ENCODE data around the gene OPRL1.
"Not testable (repeated sequence)": the region's sequence is repeated elsewhere in the genome, so short reads cannot be mapped to it uniquely, and the experiment has no call there.

Gene OPRL1

DNA sequence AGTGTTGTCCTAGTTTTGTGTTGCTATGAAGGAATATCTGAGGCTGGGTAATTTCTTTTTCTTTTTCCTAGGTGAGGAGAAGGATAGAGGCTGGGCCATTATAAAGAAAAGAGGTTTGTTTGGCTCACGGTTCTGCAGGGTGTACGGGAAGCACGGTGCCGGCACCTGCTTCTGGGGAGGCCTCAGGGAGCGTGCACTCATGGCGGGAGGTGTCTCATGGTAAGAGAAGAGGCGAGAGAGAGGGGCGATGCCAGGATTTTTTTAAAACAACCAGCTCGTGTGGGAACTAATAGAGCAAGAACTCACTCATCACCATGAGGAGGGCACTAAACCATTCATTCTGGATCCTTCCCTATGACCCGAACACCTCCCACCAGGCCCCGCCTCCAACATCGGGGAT, 41.7 kb downstream of the OPRL1 start:
- no peak for DNase-seq

DNA sequence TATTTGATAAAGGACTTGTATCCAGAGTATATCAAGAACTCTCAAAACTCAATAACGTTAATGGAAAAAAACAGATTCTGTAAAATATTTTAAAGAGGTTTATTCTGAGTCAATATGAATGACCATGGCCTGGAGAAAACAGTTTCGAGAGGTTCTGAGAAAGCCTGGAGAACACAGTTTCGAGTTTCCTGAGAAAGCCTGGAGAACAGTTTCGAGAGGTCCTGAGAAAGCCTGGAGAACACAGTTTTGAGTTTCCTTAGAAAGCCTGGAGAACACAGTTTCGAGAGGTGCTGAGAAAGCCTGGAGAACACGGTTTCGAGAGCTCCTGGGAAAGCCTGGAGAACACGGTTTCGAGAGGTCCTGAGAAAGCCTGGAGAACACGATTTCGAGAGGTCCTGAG, 43.0 kb downstream of the OPRL1 start:
- not testable (repeated sequence) for DNase-seq

DNA sequence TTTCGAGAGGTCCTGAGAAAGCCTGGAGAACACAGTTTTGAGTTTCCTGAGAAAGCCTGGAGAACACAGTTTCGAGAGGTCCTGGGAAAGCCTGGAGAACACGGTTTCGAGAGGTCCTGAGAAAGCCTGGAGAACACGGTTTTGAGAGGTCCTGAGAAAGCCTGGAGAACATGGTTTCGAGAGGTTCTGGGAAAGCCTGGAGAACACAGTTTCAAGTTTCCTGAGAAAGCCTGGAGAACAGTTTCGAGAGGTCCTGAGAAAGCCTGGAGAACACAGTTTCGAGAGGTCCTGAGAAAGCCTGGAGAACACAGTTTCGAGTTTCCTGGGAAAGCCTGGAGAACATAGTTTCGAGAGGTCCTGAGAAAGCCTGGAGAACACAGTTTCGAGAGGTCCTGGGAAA, 43.6 kb downstream of the OPRL1 start:
- DNase-seq = not testable (repeated sequence)

DNA sequence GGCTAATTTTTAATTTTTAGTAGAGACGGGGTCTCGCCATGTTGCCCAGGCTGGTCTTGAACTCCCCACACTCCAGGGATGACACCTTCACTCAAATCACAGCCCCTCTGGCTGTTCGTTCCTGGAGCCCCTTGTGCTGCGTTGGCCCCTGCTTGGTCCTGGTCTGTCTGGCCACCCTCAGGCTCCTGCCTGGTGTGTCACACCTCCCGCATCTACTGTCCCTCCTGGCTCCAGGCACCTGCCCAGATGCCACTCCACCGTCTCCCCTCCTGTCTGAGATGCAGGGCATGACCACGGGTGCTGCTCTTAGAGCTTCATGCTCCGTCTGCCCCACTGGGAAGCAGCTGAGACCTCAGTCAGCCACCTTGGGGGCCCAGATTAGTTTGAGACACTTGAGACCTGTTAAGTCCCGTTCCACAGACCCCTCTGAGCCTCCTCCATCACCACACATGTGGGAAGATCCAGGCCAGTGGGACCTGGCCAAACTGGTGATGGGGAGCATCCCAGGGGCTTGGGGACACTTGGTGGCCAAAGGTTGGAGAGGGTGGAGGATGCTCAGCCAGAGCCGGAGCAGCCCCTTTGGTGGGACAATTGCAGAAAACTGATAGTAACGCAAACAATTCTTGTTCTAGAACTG, 49.4 kb downstream of the OPRL1 start:
- no peak for DNase-seq

DNA sequence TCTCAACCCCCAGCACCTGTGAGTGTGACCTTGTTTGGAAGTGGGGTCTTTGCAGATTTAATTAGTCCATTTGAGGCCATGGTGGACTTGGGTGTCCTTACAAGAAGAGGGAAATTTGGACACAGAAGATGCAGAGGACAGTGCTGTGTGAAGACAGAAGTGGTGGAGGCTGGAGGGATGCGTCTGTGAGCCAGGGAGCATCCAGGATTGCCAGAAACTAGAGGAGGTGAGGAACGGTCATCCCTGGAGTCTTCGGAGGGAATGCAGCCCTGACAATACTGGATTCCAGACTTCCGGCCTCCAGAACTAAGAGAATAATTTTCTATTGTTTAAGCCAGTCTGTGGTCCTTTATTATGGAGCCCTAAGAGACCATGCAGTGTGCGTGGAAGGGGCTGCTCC, 50.4 kb downstream of the OPRL1 start:
- no peak for DNase-seq

DNA sequence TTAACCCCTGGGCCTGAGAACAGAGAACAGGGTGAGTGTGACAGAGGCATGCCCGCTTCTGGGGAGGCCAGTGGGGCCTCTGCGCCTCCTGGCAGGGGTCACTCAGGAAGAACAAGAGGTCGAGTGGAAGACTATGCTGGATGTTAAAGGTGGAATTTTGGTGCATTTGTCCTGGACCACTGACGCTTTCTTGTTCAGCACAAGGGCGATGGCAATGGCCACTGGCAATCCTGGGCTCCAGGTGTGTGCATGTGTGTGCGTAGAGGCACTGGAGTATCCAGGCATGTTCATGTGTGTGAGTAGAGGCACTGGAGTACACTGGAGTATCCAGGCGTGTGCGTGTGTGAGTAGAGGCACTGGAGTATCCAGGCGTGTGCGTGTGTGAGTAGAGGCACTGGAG, 51.0 kb downstream of the OPRL1 start:
- no peak for DNase-seq

DNA sequence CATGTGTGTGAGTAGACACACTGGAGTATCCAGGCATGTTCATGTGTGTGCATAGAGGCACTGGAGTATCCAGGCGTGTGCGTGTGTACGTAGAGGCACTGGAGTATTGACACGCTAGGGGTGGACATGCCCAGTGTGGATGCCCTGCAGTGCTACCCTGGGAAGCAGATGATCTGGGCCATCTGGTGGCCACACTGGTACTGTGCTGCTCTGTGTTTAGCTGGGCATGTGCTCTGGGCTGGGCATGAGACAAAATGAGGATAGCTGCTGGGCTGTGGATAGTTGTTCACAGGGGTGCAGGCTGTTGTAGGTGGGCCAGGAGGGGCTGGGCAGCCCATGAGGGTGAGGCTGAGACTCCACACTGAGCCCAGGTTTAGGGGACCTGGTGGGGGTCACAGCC, 51.5 kb downstream of the OPRL1 start:
- peak; percentile 82 for DNase-seq

DNA sequence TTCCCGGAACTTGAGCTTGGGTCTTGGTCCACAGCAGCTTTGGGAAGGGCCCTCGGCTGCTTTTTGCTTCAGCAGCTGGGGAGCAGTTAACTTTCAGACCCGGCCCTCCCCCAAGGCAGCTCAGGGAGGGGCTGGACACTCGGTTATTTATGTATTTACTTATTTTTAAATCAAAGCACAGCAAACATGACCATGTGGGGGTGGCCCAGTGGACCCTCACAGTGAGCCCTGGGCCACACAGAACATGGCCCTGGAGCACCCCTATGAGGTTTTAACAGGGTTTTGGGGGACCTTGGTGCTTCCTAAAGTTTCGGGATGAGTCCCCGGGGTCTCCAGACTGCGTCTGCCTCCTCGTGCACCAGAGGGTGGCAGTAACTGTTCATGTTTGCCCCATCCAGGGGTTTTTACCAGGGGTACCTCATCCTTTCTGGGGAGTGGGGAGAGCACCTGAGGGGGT, 54.1 kb downstream of the OPRL1 start:
- no peak for DNase-seq

DNA sequence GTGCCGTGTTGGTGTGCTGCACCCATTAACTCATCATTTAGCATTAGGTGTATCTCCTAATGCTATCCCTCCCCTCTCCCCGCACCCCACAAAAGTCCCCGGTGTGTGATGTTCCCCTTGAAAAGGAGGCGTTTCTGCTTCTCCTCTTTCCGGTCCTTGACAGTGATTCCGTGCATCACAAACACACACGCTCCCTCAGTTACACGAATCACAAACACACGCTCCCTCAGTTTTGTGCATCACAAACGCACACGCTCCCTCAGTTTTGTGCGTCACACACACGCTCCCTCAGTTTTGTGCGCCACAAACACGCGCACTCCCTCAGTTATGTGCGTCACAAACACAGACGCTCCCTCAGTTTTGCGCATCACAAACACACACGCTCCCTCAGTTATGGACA, 54.9 kb downstream of the OPRL1 start:
- not testable (repeated sequence) for DNase-seq

DNA sequence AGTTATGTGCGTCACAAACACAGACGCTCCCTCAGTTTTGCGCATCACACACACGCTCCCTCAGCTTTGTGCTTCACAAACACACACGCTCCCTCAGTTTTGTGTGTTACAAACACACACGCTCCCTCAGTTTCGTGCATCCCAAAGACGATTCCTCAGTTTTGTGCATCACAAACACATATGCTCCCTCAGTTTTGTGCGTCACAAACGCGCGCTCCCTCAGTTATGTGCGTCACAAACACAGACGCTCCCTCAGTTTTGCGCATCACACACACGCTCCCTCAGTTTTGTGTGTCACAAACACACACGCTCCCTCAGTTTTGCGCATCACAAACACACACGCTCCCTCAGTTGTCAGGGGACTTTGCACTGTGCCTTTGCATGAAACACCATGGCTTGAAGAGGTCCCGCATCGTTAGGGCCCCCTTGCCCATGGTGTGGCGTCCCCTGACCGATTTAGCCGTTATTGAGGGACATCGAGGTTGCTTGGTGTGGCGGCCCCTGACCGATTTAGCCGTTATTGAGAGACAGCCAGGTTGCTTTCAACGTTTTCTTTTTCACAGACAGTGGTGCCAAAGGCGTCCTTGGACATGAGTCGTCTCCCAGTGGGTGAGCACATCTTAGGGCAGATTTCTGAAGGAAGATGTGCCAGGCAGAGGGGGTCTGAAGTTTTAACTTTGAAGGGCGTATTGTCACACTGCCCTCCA, 56.3 kb downstream of the OPRL1 start:
- DNase-seq = no peak

DNA sequence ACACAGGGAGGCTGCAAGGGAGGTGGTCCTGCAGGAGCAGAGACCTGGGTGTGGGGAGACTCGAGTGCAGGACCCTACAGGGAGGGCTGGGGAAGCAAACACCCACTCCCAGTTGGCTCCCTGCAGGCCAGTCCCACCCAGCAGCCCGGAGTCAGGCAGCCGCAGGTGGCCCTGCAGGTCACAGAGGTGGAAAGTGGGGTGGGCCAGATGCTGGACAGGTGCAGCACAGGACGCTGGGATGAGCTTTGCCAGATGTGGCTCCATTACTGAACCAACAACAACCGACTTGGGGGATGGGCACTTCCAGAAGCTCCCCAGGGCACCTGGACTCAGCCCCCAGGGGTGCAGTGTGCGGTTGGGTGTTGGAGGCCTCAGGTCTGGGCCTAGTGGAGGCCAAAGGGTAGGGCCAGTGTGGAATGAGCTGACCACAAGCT, 57.7 kb downstream of the OPRL1 start:
- no peak for DNase-seq

DNA sequence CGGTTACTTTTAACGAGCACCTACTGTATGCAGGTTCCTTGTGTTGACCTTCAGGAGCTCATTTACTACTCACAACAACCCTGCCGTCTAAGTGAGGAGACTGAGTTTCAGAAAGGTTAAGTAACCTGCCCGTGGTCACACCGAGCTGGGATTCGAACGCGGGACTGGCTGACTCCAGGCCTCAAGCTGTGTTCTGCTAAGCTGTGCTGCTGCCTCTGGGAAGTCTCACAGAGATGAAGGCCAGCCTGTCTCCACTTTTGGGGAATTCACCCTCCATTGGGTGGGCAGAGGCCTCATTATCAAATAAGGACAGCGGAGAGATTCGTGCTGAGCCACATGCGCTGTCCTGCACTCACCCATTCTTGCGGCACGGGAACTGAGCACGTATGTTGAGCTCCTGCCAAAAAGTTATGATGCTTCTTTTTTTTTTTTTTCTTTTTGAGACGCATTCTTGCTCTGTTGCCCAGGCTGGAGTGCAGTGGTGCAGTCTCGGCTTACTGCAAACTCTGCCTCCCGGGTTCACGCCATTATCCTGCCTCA, 58.5 kb downstream of the OPRL1 start:
- no peak for DNase-seq

DNA sequence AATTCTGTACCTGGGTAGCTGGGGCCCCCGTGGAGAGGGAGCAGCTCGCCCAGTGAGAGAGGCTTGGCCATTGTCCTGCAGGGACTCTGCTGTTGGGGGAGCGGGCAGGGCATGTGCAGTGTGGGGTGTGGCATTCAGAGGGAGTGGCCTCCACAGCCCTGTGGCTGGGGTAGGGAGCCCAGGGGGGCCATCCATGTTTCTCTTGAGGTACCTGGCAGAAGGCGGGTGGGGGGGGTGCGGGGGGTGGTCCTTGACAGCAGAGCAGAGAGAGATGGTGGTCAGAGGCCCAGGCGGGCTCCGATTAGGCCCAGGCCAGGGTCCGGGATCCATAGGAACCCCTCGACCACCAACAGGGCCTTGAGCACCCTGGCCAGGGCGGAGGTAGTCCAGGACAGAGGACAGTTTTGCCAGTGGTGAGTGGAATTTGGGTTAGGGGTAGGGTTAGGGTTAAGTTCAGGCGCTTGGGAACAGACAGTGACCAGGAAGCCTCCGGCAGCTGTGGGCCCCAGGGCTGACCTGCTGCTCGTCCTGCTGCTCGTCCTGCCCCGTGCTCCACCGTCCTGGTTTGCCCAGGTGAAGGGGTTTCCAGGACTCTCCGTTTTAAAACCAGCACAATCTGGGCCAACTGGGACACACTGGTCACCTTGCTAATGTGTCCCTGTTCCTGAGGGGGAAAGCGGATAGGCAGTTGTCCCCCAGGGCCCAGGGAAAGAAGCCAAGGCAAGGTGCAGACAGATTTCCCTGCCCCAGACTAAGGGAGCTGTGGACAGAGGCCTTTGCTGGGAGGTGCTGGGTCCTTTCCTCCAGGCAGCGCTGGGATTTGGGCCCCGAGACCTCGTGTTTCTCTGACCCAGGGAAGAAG, 59.5 kb downstream of the OPRL1 start:
- no peak for DNase-seq

DNA sequence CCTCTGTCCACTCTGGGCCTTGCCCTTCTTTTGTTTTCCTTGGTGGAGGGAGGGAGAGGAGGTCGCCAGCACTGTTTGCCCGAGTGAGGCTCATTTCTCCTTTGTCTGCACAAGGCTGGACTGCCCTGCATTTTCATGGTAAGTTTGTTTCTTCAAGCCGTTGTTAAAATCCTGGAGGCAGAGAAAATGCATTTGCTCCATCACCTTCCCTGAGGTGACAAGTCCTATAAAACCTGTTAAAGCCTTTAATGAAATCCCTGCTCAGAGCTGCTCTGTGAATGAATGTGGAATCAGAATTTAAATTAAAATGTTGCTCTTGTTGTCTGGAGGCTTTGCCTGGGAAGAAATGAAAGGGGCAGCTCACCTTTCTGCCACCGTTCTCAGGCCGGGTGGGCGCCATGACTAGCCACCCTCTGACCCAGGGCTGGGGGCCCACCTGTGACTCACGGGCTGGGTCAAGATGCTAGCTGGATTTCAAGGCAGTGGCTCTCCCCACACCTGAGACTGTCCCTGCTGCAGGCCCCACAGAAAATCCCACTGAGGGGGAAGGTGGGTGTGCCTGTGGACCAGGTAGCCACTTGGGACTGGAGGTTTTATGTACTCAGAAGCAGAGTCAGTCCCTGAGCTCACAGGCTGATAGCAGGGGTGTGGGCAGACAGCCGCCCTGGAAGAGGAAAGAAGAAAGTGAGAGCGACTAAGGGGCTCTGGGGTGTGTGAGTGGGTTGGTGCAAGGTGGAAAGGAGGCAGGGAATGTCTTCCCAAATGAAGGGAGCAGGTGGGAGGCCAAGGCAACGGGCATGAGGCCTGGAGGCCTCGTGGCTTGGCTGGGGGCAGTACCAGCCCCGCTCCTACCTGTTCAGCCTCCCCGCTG, 60.4 kb downstream of the OPRL1 start:
- no peak for DNase-seq

DNA sequence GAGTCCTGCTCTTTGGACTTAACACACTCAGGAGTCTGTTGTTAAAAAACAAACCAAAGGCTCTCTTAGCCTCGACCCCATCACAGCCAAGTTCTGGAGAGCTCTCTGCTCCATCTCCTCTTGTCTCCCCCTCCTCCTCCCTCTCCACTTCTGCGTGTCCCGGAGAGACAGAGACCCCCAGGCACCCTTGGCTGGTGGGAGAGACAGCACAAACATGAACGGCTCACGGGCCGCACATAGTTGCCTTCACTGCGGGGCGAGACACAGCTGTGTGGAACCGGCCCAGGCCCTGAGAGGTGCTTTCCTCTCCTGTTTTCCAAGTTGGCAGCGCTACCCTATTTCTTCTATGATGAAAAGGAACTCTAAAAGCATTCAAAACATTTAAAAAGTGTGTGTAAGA, 61.1 kb downstream of the OPRL1 start:
- DNase-seq = no peak

DNA sequence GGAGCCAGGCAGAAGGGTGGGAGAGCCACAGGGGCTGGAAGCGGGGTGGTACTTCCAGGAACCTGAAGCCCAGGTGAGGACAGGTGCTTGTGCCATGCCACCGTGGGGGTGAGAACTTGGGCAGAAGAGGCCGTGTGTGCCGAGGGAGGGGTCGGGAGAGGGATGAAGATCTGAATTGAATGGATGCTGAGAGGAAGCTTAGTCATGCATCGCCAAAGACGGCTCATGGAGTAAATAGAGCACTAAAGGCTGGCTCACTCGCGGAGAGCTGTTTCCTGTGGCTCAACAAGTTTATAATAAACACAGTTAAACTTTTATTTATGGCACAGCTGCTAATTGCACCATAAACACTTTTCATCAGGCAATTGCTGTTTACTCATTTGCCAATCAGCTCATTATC, 62.7 kb downstream of the OPRL1 start:
- no peak for DNase-seq

DNA sequence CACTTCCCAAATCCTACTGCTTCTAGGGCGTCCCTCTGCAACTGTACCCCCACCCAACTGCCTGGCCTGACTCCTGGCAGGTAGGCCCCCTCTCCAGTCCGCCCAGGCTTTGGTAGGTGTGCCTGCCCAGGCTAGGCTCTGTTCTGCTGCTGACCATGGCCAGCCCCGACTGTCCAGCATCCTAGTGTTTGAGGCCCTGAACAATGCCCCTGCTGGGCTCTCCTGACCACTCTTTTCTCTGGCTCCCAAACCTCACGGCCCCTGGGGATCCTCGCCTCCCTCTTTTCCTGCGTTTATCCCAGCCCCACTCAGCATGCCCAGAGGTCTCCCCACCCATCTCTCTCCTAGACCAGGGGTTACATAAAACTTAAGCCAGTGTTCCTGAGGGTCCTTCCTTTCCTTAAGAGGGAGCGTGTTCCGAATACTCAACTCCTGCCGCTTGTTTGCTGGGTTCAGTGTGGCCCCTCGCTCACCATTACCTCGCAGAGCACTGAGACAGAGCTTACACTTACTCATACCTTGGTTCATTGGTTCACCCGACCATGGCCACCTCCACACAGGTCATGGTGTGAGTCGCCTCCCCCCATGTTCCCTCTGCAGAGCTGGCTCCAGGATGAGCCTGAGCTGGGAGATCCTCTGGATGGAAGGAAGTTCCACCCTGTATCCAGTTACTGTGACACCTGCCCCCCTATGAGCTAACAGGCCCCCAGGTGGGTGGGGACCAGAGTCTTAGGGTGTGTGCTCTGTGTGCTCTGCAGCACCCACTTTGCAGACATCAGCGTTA, 63.3 kb downstream of the OPRL1 start:
- no peak for DNase-seq

DNA sequence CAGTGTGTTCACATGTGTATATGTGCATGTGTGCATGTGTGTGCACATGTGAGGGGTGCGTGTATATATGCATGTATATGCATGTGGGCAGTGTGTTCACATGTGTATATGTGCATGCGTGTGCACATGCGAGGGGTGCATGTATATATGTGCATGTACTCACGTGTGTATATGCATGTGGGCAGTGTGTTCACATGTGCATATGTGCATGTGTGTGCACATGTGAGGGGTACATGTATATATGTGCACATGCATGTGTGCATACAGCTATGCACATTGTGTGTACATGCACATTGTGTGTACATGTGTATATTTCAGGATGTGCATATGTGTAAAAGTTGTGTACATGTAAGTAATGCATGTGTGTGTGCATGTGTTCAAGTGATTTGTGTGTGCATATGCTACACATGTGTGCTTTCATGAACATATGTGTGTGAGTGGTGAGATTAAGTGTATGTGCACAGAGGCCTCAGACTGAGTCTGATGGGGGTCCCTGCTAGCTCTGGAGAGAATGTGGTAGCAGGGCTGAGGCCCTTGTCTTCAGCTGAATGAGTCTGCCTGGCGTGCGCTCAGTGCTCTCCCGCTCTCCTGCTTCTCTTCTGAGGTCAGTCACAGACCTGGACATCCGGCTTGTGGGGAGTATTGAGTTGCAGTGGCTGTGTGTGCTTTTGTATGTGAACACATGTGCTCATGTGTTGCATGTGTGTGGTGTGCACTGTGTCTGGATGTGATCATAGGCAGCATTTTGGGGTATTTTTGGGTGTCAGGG, 64.4 kb downstream of the OPRL1 start:
- no peak for DNase-seq

DNA sequence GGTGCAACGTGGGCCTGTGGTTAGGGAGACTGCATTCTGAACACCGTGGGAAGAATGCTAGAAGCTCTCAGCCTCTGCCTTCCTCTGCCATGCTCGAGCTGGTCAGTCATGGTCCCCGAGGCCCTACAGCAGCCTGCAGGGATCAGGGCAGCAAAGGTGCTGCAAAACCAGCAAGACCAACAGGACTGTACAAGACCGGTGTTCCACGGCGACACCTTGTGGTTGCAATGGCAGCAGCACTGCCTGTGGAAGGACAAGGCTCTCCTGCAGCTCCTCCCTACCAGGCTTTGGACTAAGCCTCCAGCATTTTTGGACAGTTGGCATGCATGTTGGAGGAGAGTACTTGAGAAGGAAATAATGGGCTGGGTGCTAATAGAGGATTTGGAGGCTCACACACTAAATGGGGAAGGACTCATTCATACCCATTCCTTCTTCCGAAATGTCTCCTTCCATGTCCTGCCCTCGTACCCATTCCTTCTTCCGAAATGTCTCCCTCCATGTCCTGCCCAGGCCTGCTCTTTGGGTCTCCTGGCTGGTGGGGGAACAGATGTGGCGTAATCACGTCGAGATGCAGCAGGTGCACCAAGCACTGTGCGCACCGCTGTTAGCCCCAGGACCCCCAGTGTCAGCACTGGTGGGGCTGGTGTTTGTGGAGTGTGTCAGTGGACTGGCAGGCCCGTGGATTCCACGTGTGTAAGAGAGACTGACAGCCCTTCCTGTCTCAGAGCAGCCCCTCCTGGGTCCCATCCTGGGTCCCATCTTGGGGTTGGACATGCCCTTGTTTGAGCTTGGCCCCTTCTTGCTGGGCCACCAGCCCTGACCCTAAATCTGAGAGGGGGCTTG, 65.8 kb downstream of the OPRL1 start:
- DNase-seq = no peak

Data from 8988T (cell line).